H1 (cell line): Measurements from ENCODE around the gene NCSTN. TPM values are rescaled to one million over a fixed set of nuclear protein-coding genes. Genes with fewer than 3 reads are reported as not detected.
"Not testable (repeated sequence)": the region's sequence is repeated elsewhere in the genome, so short reads cannot be mapped to it uniquely, and the experiment has no call there.

Experiments used
- CTCF ChIA-PET: fragments of 300-600 bp; sonication (Branson Sonifier 250); formaldehyde crosslinking; loops from one replicate; lab custom pipeline; 2021; ENCODE audit not compliant: partially characterized antibody; lab: Charles Lee
- POLR2A ChIA-PET: fragments of 300-600 bp; sonication (Branson Sonifier 250); formaldehyde crosslinking; loops from one replicate; lab custom pipeline; 2021; ENCODE audit warnings: inconsistent platforms; ENCODE audit not compliant: partially characterized antibody; lab: Charles Lee
- DNase-seq, 2 experiments: peaks; one replicate each; pipeline versions ENCODE4 v3.0.0 to v3.0.0-alpha.2; 2010 to 2022; ENCODE audit warnings: low spot score in 2 of 2, low read depth in 1 of 2, mixed read lengths in 1 of 2
- FAIRE-seq: peaks from 2 replicates; lab custom pipeline; 2011; peaks lifted over from hg19 to GRCh38; lab: Jason Lieb, UNC
- H2AFZ ChIP-seq: 2 replicates; pipeline ENCODE4 v1.8.1; 2012; ENCODE audit warnings: low read length, inconsistent platforms
- H2AK5ac ChIP-seq: 2 replicates; pipeline ENCODE4 v1.6.1; 2013; ENCODE audit warnings: low read depth, low read length
- H2BK120ac ChIP-seq: replicated peaks from 2 replicates; pipeline ENCODE3; 2013; ENCODE audit warnings: low read depth, low read length, inconsistent platforms
- H2BK12ac ChIP-seq: 2 replicates; pipeline ENCODE4 v1.6.1; 2013; ENCODE audit warnings: low read depth, low read length
- H2BK15ac ChIP-seq: 2 replicates; pipeline ENCODE4 v1.6.1; 2013; ENCODE audit warnings: low read length
- H2BK20ac ChIP-seq: 2 replicates; pipeline ENCODE4 v1.6.1; 2013; ENCODE audit warnings: low read length
- H2BK5ac ChIP-seq: 2 replicates; pipeline ENCODE4 v1.6.1; 2013; ENCODE audit warnings: low read depth, low read length
- H3K14ac ChIP-seq: 2 replicates; pipeline ENCODE4 v1.6.1; 2013; ENCODE audit warnings: inconsistent platforms; ENCODE audit not compliant: insufficient read length
- H3K18ac ChIP-seq: 2 replicates; pipeline ENCODE4 v1.6.1; 2013; ENCODE audit warnings: low read length; ENCODE audit errors: extremely low read depth
- H3K23ac ChIP-seq: 2 replicates; pipeline ENCODE4 v1.6.1; 2013; ENCODE audit warnings: inconsistent platforms; ENCODE audit not compliant: insufficient read length
- H3K23me2 ChIP-seq: 2 replicates; pipeline ENCODE4 v1.6.1; 2013; ENCODE audit warnings: low read depth, low read length
- H3K27ac ChIP-seq: 2 replicates; pipeline ENCODE4 v1.6.1; 2011; ENCODE audit warnings: low read depth, low read length, inconsistent platforms
- H3K27me3 ChIP-seq, 4 experiments: replicated peaks in 1 of 4; 1 replicate in 1 of 4; 2 replicates in 3 of 4; pipeline versions ENCODE4 v1.6.1 to v1.8.1; 2011 to 2013; ENCODE audit warnings: low read length in 3 of 4, mild to moderate bottlenecking in 3 of 4, inconsistent platforms in 2 of 4, mixed read lengths in 2 of 4, moderate library complexity in 1 of 4; ENCODE audit not compliant: control insufficient read depth in 3 of 4, insufficient read depth in 3 of 4; ENCODE audit errors: extremely low read depth in 1 of 4
- H3K36me3 ChIP-seq, 4 experiments: 2 replicates each; pipeline versions ENCODE4 v1.6.1 to v1.8.1; 2011 to 2013; ENCODE audit warnings: mild to moderate bottlenecking in 4 of 4, low read length in 3 of 4, moderate library complexity in 2 of 4, control low read depth in 1 of 4, inconsistent platforms in 1 of 4; ENCODE audit not compliant: insufficient read depth in 4 of 4, control insufficient read depth in 2 of 4
- H3K4ac ChIP-seq: replicated peaks from 2 replicates; pipeline ENCODE3; 2013; ENCODE audit warnings: low read length, low read depth, mixed read lengths, inconsistent platforms; ENCODE audit not compliant: insufficient read length
- H3K4me1 ChIP-seq, 4 experiments: replicated peaks in 1 of 4; 1 replicate in 1 of 4; 2 replicates in 3 of 4; pipeline versions ENCODE4 v1.6.1 to v1.8.1; 2011 to 2013; ENCODE audit warnings: low read length in 3 of 4, inconsistent platforms in 2 of 4, mixed read lengths in 1 of 4; ENCODE audit not compliant: insufficient read depth in 4 of 4, control insufficient read depth in 3 of 4
- H3K4me2 ChIP-seq, 2 experiments: 2 replicates each; pipeline versions ENCODE4 v1.6.1 to v1.8.1; 2011 to 2013; ENCODE audit warnings: low read depth in 2 of 2, low read length in 2 of 2, control low read depth in 1 of 2, inconsistent platforms in 1 of 2, mild to moderate bottlenecking in 1 of 2; ENCODE audit not compliant: insufficient read depth in 1 of 2
- H3K4me3 ChIP-seq, 4 experiments: fragments of 200-600, 300-600 bp in 1 of 4; sonication (generic), shearing (Covaris generic), sonication (Bioruptor Twin) in 1 of 4; 2 replicates each; pipeline versions ENCODE4 v1.5.1 to v1.8.1; 2011 to 2016; ENCODE audit warnings: low read length in 4 of 4, low read depth in 3 of 4, control low read depth in 2 of 4, inconsistent platforms in 2 of 4, mild to moderate bottlenecking in 2 of 4, mixed read lengths in 1 of 4, moderate library complexity in 1 of 4; ENCODE audit not compliant: insufficient read depth in 2 of 4; ENCODE audit errors: extremely low read depth in 1 of 4
- H3K56ac ChIP-seq: replicated peaks from 2 replicates; pipeline ENCODE3; 2013; ENCODE audit warnings: low read depth, mild to moderate bottlenecking, mixed read lengths, low read length, inconsistent platforms; ENCODE audit not compliant: insufficient read length
- H3K79me1 ChIP-seq: 2 replicates; pipeline ENCODE4 v1.6.1; 2013; ENCODE audit warnings: low read depth, low read length, control low read depth
- H3K79me2 ChIP-seq, 2 experiments: 2 replicates each; pipeline versions ENCODE4 v1.6.1 to v1.8.1; 2012 to 2013; ENCODE audit warnings: low read length in 2 of 2, mild to moderate bottlenecking in 2 of 2, inconsistent platforms in 1 of 2; ENCODE audit not compliant: insufficient read depth in 2 of 2, control insufficient read depth in 1 of 2
- H3K9ac ChIP-seq, 4 experiments: replicated peaks in 1 of 4; 1 replicate in 1 of 4; 2 replicates in 3 of 4; pipeline versions ENCODE4 v1.6.1 to v1.8.1; 2011 to 2013; ENCODE audit warnings: low read depth in 3 of 4, low read length in 3 of 4, control low read depth in 2 of 4, mild to moderate bottlenecking in 2 of 4, moderate library complexity in 2 of 4, inconsistent platforms in 1 of 4; ENCODE audit errors: extremely low read depth in 1 of 4
- H3K9me3 ChIP-seq, 2 experiments: 2 replicates each; pipeline versions ENCODE4 v1.6.1 to v1.8.1; 2012 to 2013; ENCODE audit warnings: mild to moderate bottlenecking in 2 of 2, moderate library complexity in 2 of 2, control low read depth in 1 of 2, inconsistent platforms in 1 of 2, low read depth in 1 of 2, low read length in 1 of 2, mixed read lengths in 1 of 2; ENCODE audit not compliant: insufficient read depth in 2 of 2
- H4K20me1 ChIP-seq, 2 experiments: replicated peaks in 1 of 2; 2 replicates each; pipeline versions ENCODE3 to v1.8.1; 2011 to 2013; ENCODE audit warnings: inconsistent platforms in 2 of 2, low read length in 2 of 2, mild to moderate bottlenecking in 1 of 2; ENCODE audit not compliant: insufficient read depth in 2 of 2, control insufficient read depth in 1 of 2
- H4K5ac ChIP-seq: 2 replicates; pipeline ENCODE4 v1.6.1; 2013; ENCODE audit warnings: low read length, low read depth, mixed read lengths, inconsistent platforms; ENCODE audit not compliant: insufficient read length
- H4K8ac ChIP-seq: 2 replicates; pipeline ENCODE4 v1.8.0; 2013; ENCODE audit warnings: mild to moderate bottlenecking, moderate library complexity, low read length, inconsistent platforms; ENCODE audit not compliant: insufficient read depth; ENCODE audit errors: extremely low read depth
- H4K91ac ChIP-seq: replicated peaks from 2 replicates; pipeline ENCODE3; 2013; ENCODE audit warnings: low read length, mixed read lengths, inconsistent platforms; ENCODE audit not compliant: insufficient read length
- WGBS, 2 experiments: shearing (Covaris generic) in 1 of 2; methylation state at CpG; one replicate each; pipeline versions ENCODE4 v1.1.6 to v1.1.7; 2013 to 2015; ENCODE audit warnings: low lambda C conversion rate in 2 of 2, mixed read lengths in 2 of 2, inconsistent platforms in 1 of 2, low coverage in 1 of 2, missing lambda C conversion rate in 1 of 2; ENCODE audit not compliant: insufficient replicate concordance in 2 of 2, insufficient coverage in 1 of 2, insufficient read length in 1 of 2; ENCODE audit errors: extremely low coverage in 1 of 2, missing lambda C conversion rate in 1 of 2; 5-methylcytosine and 5-hydroxymethylcytosine counted together
- polyA plus RNA-seq, 7 experiments: library from polyadenylated mRNA; depleted of rRNA in 3 of 7; stranded (reverse) in 5 of 7; unstranded in 2 of 7; fragments of >200 nt in 5 of 7; fragments of 200-250 nt in 2 of 7; gene quantifications; 1 replicate in 5 of 7; 2 replicates in 1 of 7; 4 replicates in 1 of 7; pipeline versions ENCODE4 v1.2.1 to v1.2.3, GENCODE V29; 2011 to 2013; ENCODE audit warnings: missing spikeins in 2 of 7, mixed read lengths in 2 of 7
- total RNA-seq: library from RNA; stranded (reverse); fragmentation: NEBNext Ultra II Directional; extraction: Animal tissue kit (Norgen Biotek cat#: 25700); gene quantifications from 2 replicates; pipeline ENCODE4 v1.2.1, GENCODE V29; 2021

The NCSTN gene
- total and polyA plus RNA-seq, 2 of the 8 experiments (the other 6 are each of a cell fraction or from before 2014, with no cell fraction given), result 64.7 to 125 TPM

- H3K23me2 ChIP-seq, H3K79me1 ChIP-seq, H2AFZ ChIP-seq, H3K14ac ChIP-seq, H3K79me2 ChIP-seq, H3K56ac ChIP-seq, FAIRE-seq, H2BK120ac ChIP-seq, H3K9ac ChIP-seq, H3K23ac ChIP-seq, H4K91ac ChIP-seq, H4K8ac ChIP-seq, H2BK20ac ChIP-seq, H3K27ac ChIP-seq, H2AK5ac ChIP-seq, H4K5ac ChIP-seq, H2BK12ac ChIP-seq, H3K4ac ChIP-seq, H3K4me1 ChIP-seq, H3K36me3 ChIP-seq, DNase-seq, H3K9me3 ChIP-seq, H2BK5ac ChIP-seq, H3K4me3 ChIP-seq, H4K20me1 ChIP-seq, H3K27me3 ChIP-seq, H3K18ac ChIP-seq, H2BK15ac ChIP-seq, POLR2A ChIA-PET, H3K4me2 ChIP-seq: not testable (repeated sequence)
- 90% methylated on average over 4 of the region's 4 CpGs; no CpG with 5 or more reads in 1 of the 2 experiments for whole genome bisulfite sequencing, 2 experiments
- CTCF ChIA-PET, result interaction anchor here (1.6 kb wide), 2 partner anchors 9 to 11 kb away, joined by 3 to 7 read pairs; no protein-coding TSS in a partner anchor
Observed at GRCh38 chr1:160388406-160388805, 45.2 kb downstream of the NCSTN start.
